Lung (tissue), 12 donors: ENCODE measurements around the gene PCDH9. TPM values are rescaled to one million over a fixed set of nuclear protein-coding genes. Genes with fewer than 3 reads are reported as not detected.

ENCODE experiments used
- ATAC-seq: fragments of 200-7000 bp; cut with Tn5 transposase; one replicate; pipeline ENCODE4 v1.9.1; 2020; ENCODE audit warnings: moderate number of reproducible peaks; ENCODE audit not compliant: insufficient read depth, low FRiP score
- DNase-seq, 3 donors: peaks; one replicate each; pipeline ENCODE4 v3.0.0-alpha.2; 2013 to 2017
- H3K27ac ChIP-seq, 2 donors: one replicate each; pipeline ENCODE4 v1.5.1; 2013; ENCODE audit warnings: mild to moderate bottlenecking in 2 of 2, moderate library complexity in 2 of 2, control low read depth in 1 of 2, inconsistent platforms in 1 of 2, low read depth in 1 of 2, low read length in 1 of 2
- H3K27me3 ChIP-seq, 3 donors: one replicate each; pipeline ENCODE4 v1.5.1; 2013; ENCODE audit warnings: low read length in 2 of 3; ENCODE audit not compliant: control insufficient read depth in 3 of 3, insufficient read depth in 3 of 3
- H3K36me3 ChIP-seq, 4 donors: one replicate each; pipeline ENCODE4 v1.5.1; 2013; ENCODE audit warnings: low read length in 4 of 4, mild to moderate bottlenecking in 1 of 4, moderate library complexity in 1 of 4; ENCODE audit not compliant: control insufficient read depth in 4 of 4, insufficient read depth in 4 of 4
- H3K4me1 ChIP-seq, 5 donors: one replicate each; pipeline ENCODE4 v1.5.1; 2013; ENCODE audit warnings: low read length in 5 of 5, mild to moderate bottlenecking in 2 of 5, moderate library complexity in 1 of 5; ENCODE audit not compliant: control insufficient read depth in 5 of 5, insufficient read depth in 5 of 5
- H3K4me3 ChIP-seq: one replicate; pipeline ENCODE4 v1.5.1; 2013; ENCODE audit warnings: mild to moderate bottlenecking, control low read depth, moderate library complexity
- H3K9ac ChIP-seq, 2 donors: one replicate each; pipeline ENCODE4 v1.5.1; 2013; ENCODE audit warnings: low read length in 2 of 2, control low read depth in 1 of 2; ENCODE audit not compliant: insufficient read depth in 1 of 2
- H3K9me3 ChIP-seq, 4 donors: one replicate each; pipeline ENCODE4 v1.5.1; 2013; ENCODE audit warnings: low read length in 3 of 4, mild to moderate bottlenecking in 1 of 4, moderate library complexity in 1 of 4; ENCODE audit not compliant: control insufficient read depth in 4 of 4, insufficient read depth in 3 of 4
- WGBS, 2 donors: extraction: QIAGEN DNeasy Blood & Tissue Kit; methylation state at CpG; one replicate each; pipeline ENCODE4 v1.1.7; 2013; 5-methylcytosine and 5-hydroxymethylcytosine counted together
- polyA plus RNA-seq, 2 donors: library from polyadenylated mRNA; stranded (reverse); fragments of 200-250 nt; gene quantifications; one replicate each; pipeline ENCODE4 v1.2.1, GENCODE V29; 2013
- total RNA-seq, 2 donors: library from RNA; depleted of rRNA in 1 of 2; stranded (reverse); fragments of >200 nt in 1 of 2; gene quantifications; one replicate each; pipeline ENCODE4 v1.2.1, GENCODE V29; 2014 to 2021
- TF ChIP-seq, protein P1 (sequence below): IDR thresholded peaks from 2 replicates; pipeline ENCODE4 v1.5.1; 2012; ENCODE audit warnings: mild to moderate bottlenecking; ENCODE audit errors: control extremely low read depth, extremely low read depth
- donor health status: control.
- donor health status: control.
- donor health status: Bipolar disorder and iron deficiency.
- donor health status: healthy.
- donor health status: DM: yes; HTN: yes; CAD: no.

The PCDH9 gene
- total and polyA plus RNA-seq, 4 donors = 0.68 to 22.2 (median 4.1) TPM

DNA sequence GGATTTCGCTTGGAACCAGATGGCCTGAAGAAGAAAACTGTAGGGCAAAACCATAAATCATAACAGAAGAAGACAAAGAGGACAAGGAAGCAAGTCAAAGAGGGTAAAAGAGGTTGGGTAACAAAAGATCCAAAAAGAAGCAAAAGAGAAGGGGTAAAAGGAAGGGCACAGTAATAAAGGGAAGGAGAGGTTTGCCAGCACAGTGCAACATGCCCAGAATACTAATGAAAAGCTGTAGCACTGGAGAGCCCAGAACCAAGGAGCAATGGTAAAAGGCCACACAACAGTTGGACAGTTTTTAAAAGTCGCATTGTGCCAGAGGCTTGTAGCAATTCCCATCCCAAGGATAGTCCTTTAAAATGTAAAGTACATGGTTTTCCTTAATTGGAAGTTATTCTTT is 506.6 kb downstream of the PCDH9 start:
- no peak for ATAC-seq
- Histone ChIP-seq H3K4me3 (no peak overlapping the region), H3K27me3 (no peaks in the 10 kb centered on the region), H3K4me1 (no peaks in the 10 kb centered on the region), H3K36me3 (no peaks in the 10 kb centered on the region), H3K9me3 (no peaks in the 10 kb centered on the region), H3K27ac (no peak overlapping the region), H3K9ac (no peak overlapping the region)
- DNase-seq = no peak
- TF ChIP-seq, protein P1, sequence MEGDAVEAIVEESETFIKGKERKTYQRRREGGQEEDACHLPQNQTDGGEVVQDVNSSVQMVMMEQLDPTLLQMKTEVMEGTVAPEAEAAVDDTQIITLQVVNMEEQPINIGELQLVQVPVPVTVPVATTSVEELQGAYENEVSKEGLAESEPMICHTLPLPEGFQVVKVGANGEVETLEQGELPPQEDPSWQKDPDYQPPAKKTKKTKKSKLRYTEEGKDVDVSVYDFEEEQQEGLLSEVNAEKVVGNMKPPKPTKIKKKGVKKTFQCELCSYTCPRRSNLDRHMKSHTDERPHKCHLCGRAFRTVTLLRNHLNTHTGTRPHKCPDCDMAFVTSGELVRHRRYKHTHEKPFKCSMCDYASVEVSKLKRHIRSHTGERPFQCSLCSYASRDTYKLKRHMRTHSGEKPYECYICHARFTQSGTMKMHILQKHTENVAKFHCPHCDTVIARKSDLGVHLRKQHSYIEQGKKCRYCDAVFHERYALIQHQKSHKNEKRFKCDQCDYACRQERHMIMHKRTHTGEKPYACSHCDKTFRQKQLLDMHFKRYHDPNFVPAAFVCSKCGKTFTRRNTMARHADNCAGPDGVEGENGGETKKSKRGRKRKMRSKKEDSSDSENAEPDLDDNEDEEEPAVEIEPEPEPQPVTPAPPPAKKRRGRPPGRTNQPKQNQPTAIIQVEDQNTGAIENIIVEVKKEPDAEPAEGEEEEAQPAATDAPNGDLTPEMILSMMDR = no peak
- 85 to 89% methylated on average over 2 of the region's 2 CpGs for WGBS, 2 donors

DNA sequence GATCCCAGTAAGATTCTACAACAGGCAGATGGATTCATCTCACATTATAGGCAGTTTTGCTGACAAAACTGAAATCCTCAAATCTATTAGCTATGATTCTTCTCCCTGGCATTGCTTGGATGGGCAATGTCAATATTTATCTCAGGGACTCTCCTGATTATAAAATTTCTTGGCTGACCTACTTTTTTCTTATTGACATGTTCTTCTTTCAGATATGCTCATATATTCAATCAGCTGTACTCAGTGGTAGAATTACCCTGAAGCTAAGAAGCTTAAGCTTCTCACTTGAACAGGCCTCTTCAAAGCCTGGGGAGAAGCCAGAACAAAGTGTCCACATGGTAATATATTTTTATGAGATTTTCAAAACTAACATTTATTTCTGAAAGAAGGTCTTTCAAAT is 513.6 kb downstream of the PCDH9 start:
- Histone ChIP-seq H3K27ac (no peak overlapping the region), H3K9me3 (no peaks in the 10 kb centered on the region), H3K9ac (no peak overlapping the region), H3K27me3 (no peaks in the 10 kb centered on the region), H3K4me3 (no peak overlapping the region), H3K36me3 (no peaks in the 10 kb centered on the region), H3K4me1 (no peaks in the 10 kb centered on the region)
- DNase-seq (no peak), ATAC-seq (no peak)
- TF ChIP-seq, protein P1 = no peak

DNA sequence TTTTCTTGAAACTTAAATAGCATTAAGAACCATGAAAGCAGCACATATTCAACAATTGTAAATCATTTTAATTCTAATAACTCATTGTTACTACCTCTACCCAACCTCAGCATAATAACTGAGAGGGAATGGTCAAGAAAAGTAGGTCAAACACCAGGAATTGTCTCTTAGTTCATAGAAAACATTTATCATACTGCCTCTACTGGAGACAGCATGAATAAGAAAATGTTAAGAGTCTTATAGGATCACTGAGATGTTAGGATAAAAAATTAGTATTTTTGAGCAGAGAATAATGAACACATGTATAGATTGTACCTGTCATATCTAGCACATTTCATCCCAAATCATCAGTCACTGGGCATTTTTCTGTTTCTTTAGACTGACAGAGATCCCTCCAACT is 515.3 kb downstream of the PCDH9 start:
- Histone ChIP-seq H3K9me3 (no peaks in the 10 kb centered on the region), H3K4me1 (no peaks in the 10 kb centered on the region), H3K27me3 (no peaks in the 10 kb centered on the region), H3K36me3 (no peaks in the 10 kb centered on the region), H3K27ac (no peak overlapping the region), H3K4me3 (no peak overlapping the region), H3K9ac (no peak overlapping the region)
- TF ChIP-seq, protein P1 = no peak
- DNase-seq = no peak
- ATAC-seq = no peak

DNA sequence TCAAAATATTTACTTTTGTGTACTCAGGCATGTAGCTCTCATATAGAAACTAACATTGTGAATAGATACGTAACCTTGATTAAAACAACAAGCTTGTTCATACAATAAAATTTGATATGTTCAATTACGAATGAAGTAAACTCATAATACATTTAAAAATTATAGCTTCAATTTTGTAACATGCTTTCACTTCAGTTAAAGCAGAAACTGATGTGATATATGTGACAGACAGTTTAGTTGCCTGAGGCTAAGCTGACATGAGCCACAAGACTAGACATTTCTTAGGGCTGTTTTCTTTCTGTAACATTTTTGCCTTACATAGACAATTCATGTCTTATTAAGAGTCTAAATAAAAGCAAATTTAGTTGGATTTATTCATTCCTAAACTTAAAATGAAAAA is 526.0 kb downstream of the PCDH9 start:
- Histone ChIP-seq H3K4me3 (no peak overlapping the region), H3K9ac (no peak overlapping the region), H3K4me1 (peaks cover 0 to 6% (median 0%) of the 10 kb centered on the region in 5 donors), H3K27me3 (no peaks in the 10 kb centered on the region), H3K9me3 (no peaks in the 10 kb centered on the region), H3K27ac (no peak overlapping the region), H3K36me3 (no peaks in the 10 kb centered on the region)
- no peak for DNase-seq
- TF ChIP-seq, protein P1 = no peak
- 86% methylated on average over 2 of the region's 2 CpGs for WGBS, 2 donors
- ATAC-seq = no peak
